ENCODE measurements around the gene DHCR24. TPM values are rescaled to one million over a fixed set of nuclear protein-coding genes. Genes with fewer than 3 reads are reported as not detected.

The DHCR24 gene
- polyA plus RNA-seq, 1 experiment: 60.5 TPM

GRCh38 chr1:54865238-54866073 lies 21.5 kb downstream of the DHCR24 start:
- H3K9me3 ChIP-seq (ENCODE audit: control insufficient read depth, insufficient read depth, low read length): no peaks in the 10 kb centered on the region
- ChIA-PET POLR2A (no interaction called here), CTCF (interaction anchor here (1.4 kb wide), 1 partner anchor 28 kb away, joined by 3 read pairs; no protein-coding TSS in a partner anchor)

GRCh38 chr1:54864460-54865208 lies 22.4 kb downstream of the DHCR24 start:
- CTCF ChIA-PET: no interaction called here
- TF ChIP-seq CTCF (IDR thresholded peaks at IDR 0.05; ENCODE audit: low read depth, low read length): no peak
- DNase-seq (ENCODE audit: low read depth, low spot score): no peak

More at GRCh38 chr1:54865238-54866073, 21.5 kb downstream of the DHCR24 start:
- no peak overlapping the region for H3K27ac ChIP-seq (ENCODE audit: low read depth, low read length)
- no peaks in the 10 kb centered on the region for H3K27me3 ChIP-seq (ENCODE audit: control insufficient read depth, insufficient read depth, low read length)
- no peak for DNase-seq (ENCODE audit: low read depth, low spot score)
- H3K4me3 ChIP-seq (ENCODE audit: low read depth, low read length): no peak overlapping the region
- TF ChIP-seq CTCF (IDR thresholded peaks at IDR 0.05; ENCODE audit: low read depth, low read length): no peak

GRCh38 chr1:54863267-54863665 lies 23.7 kb downstream of the DHCR24 start:
- no peaks in the 10 kb centered on the region for H3K9me3 ChIP-seq (ENCODE audit: control insufficient read depth, insufficient read depth, low read length)
- ChIA-PET CTCF (no interaction called here), POLR2A (no interaction called here)
- H3K27me3 ChIP-seq (ENCODE audit: control insufficient read depth, insufficient read depth, low read length): no peaks in the 10 kb centered on the region
- H3K4me3 ChIP-seq (ENCODE audit: low read depth, low read length): no peak overlapping the region
- DNase-seq (ENCODE audit: low read depth, low spot score): no peak
- H3K27ac ChIP-seq (ENCODE audit: low read depth, low read length): no peak overlapping the region
- no peak for TF ChIP-seq CTCF (IDR thresholded peaks at IDR 0.05; ENCODE audit: low read depth, low read length)

More at GRCh38 chr1:54864460-54865208, 22.4 kb downstream of the DHCR24 start:
- Histone ChIP-seq H3K4me3 (ENCODE audit: low read depth, low read length) (no peak overlapping the region), H3K27ac (ENCODE audit: low read depth, low read length) (no peak overlapping the region), H3K27me3 (ENCODE audit: control insufficient read depth, insufficient read depth, low read length) (no peaks in the 10 kb centered on the region), H3K9me3 (ENCODE audit: control insufficient read depth, insufficient read depth, low read length) (no peaks in the 10 kb centered on the region)
- POLR2A ChIA-PET: no interaction called here

- POLR2A ChIA-PET: no interaction called here
- CTCF ChIA-PET: interaction anchor here (0.6 to 0.9 kb wide), 2 partner anchors 84 to 1908 kb away, joined by 3 read pairs; no protein-coding TSS in a partner anchor
- no peak for DNase-seq (ENCODE audit: low read depth, low spot score)
- no peak for TF ChIP-seq CTCF (IDR thresholded peaks at IDR 0.05; ENCODE audit: low read depth, low read length)
- Histone ChIP-seq H3K27ac (ENCODE audit: low read depth, low read length) (no peak overlapping the region), H3K9me3 (ENCODE audit: control insufficient read depth, insufficient read depth, low read length) (no peaks in the 10 kb centered on the region), H3K4me3 (ENCODE audit: low read depth, low read length) (no peak overlapping the region), H3K27me3 (ENCODE audit: control insufficient read depth, insufficient read depth, low read length) (no peaks in the 10 kb centered on the region)
These were observed 25.8 kb downstream of the DHCR24 start for GRCh38 chr1:54861070-54861761.

Data from AG04450 (cell line).